NCI-H524 (cell line): ENCODE results near the gene SNX25.
"Not testable (repeated sequence)": the region's sequence is repeated elsewhere in the genome, so short reads cannot be mapped to it uniquely, and the experiment has no call there.

Source experiments
- DNase-seq, 2 experiments: peaks; one replicate each; lab custom pipeline; 2025; lab: John Stamatoyannopoulos, UW

SNX25 gene

DNA sequence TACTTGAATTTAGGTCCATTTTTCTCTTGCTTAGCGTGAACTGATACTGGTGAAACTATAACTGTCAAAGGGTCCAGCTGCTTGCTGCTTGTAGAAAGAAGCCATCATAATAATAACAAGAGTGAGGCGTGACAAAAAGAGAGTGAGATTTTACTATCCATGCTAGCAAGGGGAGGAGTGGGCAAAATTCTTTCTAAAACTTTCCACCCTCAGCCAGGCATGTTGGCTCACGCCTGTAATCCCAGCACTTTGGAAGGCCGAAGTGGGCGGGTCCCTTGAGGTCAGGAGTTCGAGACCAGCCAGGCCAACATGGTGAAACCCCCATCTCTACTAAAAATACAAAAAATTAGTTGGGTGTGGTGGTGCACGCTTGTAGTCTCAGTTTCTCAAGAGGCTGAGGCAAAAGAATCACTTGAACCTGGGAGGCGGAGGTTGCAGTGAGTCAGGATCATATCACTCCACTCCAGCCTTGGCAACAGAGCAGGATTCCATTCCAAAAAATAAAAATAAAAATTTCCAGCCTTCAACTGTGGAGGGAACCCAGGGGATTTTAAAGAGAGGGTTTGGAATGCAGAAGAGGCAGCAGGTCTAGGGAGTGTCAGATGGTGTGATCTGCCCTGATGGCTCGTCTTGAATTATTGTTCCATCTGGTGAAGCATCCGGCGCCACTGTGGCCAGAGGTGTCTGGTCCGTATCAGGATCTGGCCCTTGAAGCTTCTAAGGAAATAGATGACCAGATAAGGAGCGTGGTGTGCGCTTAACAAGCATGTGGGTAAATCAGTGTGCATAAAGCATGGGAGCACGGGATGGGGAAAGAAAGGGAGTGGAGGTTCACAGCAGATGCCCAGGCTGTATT lies 134.6 kb downstream of the SNX25 start:
- peak; percentile 61 to 83 for DNase-seq

DNA sequence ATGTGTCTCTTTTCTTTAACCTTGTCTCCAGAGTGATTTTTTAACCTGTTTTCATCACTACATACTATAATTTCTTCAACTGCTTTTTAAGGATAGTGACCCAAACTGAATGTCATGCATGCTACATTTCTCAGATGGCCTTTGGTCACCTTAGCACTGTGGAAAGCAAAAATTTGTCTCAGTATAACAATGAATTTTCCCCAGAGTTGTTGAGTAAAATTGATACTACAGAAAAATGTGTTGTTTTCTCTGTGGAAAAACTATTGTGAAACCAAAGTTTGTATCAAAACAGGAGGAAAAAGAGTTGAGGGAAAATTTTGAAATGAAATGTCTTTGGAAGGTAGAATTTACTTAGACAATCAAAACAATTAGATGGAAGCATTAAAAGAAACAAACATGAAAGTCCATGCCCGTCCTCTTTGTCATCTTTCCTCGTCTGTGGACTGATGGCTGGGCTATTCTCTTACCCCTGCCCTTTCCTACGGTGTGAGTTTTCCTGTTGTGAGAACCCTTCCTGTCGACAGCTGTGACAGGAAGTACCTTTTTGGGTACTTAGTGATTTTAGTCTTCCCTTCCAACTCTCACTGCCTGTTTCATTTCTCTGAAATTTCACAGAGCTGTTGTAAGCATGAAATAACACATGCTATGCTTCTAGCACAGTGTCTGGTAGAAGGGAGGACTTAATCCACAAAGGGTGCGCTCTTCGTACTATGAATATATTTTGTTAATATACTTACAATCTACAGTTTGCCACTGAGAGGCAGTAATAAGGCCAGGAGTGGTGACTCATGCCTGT lies 135.5 kb downstream of the SNX25 start:
- DNase-seq, result no peak

DNA sequence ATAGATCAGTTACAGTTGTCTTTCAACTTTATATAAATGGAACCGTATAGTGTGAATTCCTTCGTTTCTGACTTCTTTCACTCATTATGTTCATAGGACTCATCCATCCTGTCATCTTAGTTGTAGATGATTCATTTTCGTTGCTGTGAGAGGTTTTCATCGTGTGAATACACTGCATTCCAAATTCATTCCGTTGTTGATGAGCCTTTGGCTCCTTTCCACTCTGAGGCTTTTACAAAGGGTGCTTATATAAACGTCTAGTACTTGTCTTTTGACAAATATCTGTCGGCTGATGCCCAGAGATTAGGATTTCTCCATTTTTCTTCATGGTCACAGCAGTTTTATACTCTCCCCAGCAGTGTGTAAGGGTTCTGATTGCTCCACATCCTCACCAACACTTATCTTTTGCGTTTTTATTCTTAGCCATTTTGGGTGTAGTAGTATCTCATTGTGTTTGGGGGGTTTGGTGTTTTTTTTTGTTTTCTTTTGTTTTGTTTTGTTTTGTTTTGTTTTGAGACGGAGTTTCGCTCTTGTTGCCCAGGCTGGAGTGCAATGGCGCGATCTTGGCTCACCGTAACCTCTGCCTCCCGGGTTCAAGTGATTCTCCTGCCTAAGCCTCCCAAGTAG lies 137.7 kb downstream of the SNX25 start:
- no peak for DNase-seq

DNA sequence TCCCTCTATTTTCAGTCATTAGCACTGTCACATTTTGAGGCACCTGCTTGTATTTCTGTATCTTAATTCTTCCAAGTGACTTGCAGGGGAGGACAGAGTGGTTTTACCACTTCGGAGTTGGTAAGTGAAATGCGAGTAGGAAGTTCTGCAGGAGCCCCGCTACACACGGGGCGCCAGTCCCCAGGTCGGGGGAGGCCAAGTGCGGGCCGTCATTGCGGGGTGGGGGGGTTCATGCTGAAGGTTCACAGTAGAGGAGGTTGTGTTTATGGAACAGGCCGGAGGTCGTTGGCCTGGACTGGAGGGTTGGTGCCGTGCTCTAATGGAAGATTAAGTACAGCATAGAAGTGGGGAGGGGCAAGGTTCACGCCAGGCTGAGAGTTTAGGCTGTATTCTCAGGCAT lies 142.3 kb downstream of the SNX25 start:
- DNase-seq, result no peak

DNA sequence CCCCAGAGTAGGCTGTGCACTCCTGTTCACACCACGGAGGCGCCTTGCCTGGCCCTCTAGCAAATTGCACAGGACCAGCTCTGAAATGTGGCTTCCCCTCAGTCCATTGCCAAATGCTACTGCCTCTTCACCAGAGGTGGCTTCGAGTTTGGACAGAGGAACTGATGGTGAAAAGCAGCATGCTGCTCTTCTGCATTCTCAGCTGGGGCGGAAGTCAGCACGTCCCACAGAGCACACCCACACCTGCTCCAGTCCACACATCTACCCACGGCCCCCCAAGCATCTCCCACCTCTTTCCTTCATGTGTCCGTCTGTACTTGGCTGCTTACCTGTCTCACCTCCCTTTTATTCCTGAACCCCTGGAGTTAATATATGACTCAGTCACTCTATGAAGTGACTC lies 142.8 kb downstream of the SNX25 start:
- no peak for DNase-seq

DNA sequence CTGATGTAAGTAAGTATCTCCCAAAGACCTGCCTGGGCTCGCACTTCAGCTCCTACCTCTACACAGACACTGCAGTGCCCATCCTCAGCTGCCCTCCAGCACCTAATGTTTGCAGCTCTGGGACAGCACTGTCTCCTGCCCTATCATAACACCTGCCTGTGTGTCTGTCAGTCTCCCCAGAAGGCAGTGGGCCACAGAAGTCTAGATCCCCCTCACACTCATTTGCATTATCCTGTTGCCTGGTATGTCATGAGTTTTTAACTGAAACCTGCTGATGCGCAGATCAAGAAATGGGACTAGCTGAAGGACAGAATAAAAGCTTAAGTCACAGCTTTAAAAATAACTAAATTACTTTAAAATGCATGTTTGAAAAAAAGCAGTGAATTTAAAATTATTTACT lies 143.3 kb downstream of the SNX25 start:
- no peak for DNase-seq

DNA sequence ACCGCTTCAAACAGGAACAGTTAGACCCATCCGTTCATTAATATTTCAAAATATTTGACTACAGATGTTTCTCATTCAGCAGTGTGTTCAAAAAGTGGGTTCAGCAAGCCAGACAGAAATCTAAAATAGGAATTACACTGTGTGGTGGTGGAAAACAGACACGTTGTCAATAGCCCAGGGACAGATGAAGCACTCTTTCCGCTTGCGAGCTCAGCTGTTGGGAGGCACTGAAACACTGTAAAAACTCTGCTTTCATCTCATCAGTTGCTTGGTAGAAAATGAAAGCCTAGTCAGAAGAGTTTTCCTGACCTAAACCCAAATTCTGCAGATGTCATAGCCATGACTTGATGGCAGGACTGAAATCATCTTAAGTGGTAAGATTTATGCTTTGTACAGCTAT lies 147.8 kb downstream of the SNX25 start:
- no peak for DNase-seq

DNA sequence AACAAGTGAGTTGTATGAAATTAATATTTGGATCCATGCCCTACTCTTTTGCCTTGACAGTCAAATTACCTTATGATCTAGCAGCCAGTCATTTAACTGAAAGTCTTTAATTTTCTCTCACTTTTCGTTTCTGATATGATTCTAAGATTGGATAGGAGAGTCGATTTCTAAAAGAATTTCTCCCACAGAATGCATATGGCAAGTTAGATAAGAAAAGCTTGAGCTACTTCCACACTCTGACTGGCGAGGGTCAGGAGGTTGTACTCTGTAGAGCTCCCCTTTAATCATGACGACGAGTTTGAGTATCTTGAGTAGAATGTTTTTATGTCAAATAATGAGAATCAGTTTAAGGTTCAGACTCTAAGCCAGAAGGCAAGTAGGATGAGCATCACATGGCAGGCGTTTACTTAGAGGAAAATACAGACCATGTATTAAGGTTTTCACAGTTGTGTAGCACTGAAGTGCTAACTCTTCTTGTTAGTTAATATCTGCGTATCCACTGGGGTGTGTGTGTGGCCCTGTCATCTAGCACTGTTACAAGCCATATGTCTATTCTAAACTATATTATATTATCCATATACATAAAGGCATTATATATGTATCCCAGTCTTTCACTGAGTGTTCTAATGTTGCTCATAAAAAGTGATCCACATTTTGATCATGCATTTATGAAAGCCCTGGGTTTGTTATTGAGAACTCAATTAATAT lies 148.5 kb downstream of the SNX25 start:
- no peak for DNase-seq

DNA sequence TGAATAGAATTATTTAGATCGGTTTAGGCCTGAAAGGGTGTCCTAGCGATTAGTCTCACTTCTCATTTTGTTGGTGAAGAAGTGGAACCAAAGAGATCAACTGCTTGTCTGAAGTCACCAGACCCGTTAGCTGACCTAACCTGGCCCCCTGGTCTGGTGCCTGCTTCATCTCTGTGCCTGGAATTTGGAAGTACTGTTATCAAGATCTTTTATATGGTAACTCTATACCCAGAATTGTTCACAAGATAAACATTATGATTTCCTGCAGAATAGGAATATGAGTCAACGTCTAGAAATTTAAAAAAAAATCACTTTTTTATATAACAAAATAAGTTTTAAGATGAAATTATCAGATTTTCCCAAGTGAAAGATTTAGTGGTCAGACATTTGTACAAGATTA lies 149.1 kb downstream of the SNX25 start:
- no peak for DNase-seq

DNA sequence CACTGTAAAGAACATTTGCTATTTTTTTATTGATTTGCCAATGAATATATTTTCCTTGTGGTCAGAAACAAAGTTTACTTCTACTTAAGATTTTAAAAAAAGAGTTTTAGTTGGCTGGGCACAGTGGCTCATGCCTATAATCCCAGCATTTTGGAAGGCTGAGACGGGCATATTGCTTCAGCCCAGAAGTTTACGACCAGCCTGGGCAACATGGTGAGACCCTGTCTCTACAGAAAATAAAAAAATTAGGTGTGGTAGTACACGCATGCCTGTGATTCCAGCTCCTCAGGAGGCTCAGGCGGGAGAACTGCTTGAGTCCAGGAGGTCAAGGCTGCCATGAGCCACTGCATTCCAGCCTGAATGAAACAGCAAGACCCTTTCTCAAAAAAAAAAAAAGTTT lies 149.6 kb downstream of the SNX25 start:
- no peak for DNase-seq

DNA sequence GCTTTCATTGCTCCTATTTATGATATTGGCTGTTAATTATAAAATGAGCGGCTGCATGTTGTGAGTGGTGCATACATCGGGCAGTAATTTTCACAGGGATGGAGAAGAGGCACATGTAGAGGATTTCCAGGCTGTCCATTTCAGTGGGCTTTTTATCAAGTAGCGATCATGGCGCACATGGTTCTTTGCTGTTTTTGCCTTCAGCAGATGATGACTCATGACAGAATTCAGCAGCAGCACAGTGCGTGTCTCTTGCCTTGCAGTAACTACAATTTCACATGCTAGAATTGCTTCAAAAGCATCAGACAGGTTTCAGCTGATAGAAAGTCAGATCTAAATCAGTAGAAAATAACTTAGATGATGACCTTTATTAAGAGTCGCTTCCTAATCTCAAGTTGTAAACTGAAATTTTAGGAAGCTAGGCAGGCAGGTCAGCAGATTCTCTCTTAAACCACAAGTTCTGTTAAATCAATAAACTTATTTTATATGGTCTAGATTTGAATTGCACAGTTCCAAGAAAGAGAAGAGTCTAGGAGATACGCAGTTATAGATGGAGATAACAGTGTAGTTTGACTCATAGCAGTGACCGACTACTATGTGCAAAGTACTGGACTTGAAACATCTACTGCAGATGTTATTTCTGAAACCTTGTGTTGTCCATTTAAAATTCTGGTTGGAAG lies 150.5 kb downstream of the SNX25 start:
- DNase-seq, result no peak

DNA sequence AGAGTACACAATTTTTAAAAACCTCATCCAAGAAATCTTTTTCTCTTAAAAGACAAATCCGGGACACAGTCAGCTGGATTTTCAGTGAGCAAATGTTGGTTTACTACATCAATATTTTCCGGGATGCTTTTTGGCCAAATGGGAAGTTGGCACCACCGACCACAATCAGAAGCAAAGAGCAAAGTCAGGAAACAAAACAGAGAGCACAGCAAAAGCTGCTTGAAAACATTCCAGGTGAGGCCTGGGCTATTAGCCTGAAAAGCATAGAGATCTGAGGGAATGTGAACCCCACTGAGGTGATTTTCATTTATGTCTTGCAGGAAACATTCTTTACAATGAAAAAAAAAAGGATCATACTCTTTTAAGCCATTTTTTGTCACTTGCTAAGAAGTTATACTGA lies 152.5 kb downstream of the SNX25 start:
- DNase-seq, result no peak

DNA sequence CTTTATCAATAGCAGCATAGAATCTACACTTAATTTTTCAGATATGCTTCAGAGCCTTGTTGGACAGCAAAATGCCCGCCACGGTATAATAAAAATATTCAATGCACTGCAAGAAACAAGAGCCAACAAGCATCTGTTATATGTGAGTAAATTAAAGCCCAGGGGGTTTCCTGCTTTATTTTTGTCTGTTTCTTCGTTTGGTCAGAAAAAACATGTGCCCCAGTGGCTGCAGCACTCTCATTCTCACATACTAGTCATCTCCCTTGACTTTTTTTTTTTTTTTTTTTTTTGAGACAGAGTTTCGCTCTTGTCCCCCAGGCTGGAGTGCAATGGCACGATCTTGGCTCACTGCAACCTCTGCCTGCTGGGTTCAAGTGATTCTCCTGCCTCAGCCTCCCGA lies 153.2 kb downstream of the SNX25 start:
- not testable (repeated sequence) for DNase-seq

DNA sequence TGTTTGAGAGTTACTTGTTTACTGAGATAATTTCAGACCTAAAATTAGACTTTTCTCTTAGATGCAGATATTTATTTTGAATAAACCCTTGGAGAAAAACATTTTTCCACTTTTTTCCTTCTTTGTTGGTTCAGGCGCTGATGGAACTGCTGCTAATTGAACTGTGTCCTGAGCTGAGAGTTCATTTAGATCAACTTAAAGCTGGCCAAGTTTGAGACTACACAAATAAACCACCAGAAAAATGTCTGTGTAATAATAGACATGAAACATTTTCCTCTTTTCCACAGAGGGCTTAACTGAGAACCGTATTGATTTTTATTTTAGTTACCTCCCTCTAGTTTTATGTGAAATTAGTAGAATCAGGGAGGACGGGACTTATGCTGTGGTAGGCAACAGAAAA lies 153.9 kb downstream of the SNX25 start:
- DNase-seq, result no peak

DNA sequence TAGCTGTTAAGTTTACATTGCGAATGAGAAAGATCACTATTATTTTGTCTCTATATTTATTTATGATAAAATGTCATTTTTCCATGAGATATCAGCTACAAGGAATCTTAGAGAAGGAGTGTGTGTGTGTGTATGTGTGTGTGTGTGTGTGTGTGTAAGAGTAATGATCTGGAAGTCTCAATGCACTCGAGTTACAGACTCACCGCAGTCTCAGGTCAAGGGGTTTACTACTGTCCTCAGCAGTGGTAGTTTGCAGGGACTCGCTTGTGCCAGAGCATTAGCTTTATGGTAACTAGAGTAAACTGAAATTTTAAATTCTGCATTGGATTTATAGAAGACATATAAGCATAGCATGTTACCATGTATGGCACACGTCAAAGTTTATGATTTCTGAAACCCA lies 155.5 kb downstream of the SNX25 start:
- DNase-seq, result no peak

DNA sequence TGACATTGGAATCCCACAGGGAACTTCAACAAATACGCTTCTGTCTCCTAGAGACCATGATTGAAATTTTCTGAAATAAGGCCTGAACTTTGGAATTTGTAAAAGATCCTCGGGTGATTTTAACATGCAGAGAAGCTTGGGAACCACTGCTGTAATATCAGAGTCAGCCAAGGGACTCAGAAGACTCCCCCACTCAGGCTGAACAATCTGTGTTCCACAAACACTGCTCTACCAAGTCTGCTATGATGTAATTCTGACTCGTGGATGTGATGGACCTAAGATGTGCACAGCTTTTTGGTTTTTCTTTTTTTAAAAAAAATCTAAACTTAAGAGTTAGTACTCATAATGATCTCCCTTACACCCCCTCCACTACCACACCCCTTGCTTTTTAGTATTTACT lies 160.3 kb downstream of the SNX25 start:
- no peak for DNase-seq

DNA sequence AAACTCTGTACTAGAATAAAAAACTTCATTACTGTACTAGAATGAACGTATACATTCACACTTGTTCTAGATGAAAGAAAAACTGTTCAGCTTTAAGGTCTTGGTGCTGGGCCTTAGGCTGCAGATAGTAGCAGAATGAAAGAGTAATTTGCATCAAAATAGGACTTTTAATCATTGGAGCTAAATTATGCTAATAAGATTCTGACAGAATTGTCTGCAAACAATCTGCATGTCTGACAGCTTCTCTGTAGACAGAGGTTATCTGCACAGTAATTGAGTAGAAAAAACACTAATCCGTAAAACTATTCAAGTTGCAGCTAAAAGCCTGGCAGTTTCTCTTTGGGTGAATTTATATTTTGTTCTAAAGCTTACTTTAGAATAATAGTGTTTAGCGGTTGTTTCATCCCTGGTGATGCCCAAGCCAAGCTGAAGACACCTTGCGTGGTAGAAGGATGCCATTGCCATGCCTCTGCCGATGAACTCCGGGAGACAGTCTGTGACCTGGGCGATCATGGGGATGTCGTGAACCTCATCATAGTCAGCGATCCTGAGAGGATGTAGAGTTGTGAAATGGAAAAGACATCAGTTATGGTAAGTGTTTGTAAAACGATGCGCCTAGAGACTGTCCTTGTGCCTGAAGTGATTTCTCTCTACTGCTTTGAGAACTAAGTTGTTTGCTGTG lies 161.0 kb downstream of the SNX25 start:
- DNase-seq, result no peak

DNA sequence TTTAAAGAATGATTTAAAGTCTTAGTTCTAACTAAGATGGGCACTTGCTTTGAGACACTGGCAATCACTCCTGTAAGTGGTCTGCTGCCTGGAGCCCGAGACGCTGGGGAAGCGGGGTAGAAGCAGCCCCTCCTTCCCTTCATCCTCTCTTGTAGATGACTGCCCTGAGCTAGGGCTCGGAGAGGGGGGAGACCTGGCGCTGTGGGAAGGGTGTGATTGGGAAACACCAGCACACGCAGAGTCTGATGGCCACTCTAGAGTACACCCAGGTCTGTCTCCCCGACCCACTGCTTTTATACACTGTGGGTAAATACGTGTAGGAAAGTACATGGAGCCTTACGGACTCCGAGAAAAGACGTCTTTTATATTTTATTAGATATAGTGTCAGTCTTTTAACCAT lies 162.3 kb downstream of the SNX25 start:
- DNase-seq, result no peak

DNA sequence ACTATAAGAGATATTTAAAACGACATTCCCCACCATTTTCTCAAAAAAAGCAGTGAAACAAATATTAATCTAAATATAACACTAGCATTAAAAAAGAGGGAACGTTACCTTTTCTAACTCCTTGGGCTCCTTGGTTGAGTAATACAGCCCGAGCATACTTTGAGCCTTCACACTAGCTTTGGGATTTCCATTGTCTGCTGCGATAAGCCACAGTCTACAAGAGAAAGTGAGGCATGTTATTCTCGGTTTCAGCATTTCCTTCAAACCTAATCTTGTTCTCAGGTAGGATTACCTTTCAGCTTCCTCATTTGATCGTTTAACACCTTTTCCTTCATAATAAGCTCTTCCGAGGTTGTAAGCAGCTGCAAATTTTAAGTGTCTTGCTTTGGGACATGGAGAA lies 164.6 kb downstream of the SNX25 start:
- DNase-seq, result no peak

DNA sequence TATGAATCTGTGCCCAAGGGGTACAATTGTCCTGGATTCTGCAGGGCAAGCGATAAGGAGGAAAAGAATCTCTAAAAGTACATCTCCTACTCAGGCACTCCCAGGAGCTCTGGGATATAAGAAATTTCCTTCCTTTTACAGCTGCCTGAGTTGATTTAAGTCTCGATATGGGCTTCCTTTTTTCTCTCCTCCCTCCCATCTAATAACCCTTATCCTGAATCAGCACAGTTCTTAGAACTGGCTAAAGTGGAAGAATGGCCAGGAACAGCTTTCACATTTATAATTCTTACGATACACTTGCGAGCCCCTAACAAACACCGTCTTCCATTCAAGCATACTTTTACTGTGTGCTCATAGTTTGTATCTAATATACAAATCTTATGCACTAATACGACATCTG lies 165.2 kb downstream of the SNX25 start:
- DNase-seq, result no peak

DNA sequence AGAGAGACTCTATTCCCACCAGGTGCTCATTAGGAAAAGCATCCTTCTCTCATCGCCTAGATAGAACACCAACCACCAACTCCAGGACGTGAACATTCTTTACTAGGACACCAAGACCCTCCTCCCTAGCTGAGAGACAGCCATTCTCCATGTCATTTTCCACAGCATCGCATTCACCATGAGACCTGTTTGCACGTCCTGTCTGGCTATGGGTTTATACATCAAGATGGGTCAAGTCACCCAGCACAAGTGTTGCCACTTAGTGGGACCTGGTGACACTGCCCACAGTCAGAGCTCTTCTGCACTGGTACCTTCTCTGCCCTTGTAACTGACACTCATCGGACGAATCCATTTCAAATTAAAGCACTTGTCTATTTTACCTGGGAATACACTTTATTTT lies 168.9 kb downstream of the SNX25 start:
- DNase-seq, result no peak
